ENCODE measurements around the gene TMEM52. TPM values are rescaled to one million over a fixed set of nuclear protein-coding genes. Genes with fewer than 3 reads are reported as not detected.

TMEM52 gene
- total RNA-seq, 1 donor from 2014 or later: 1.4 TPM

GRCh38 chr1:1894354-1895059 is 24.6 kb downstream of the TMEM52 start:
- H3K79me2 ChIP-seq (ENCODE audit: insufficient read depth, low read length): peaks cover 22% of the 10 kb centered on the region
- Mint-ChIP-seq H3K36me3 (ENCODE audit: low read depth, unreplicated experiment) (peaks cover 2% of the 10 kb centered on the region), H3K4me3 (ENCODE audit: unreplicated experiment) (no peak overlapping the region)

GRCh38 chr1:1893997-1894353 is 25.1 kb downstream of the TMEM52 start:
- no peak overlapping the region for H3K4me2 ChIP-seq (ENCODE audit: low read length)
- FAIRE-seq: no peak
- Mint-ChIP-seq H3K4me1 (ENCODE audit: low read depth, unreplicated experiment) (peaks cover 16% of the 10 kb centered on the region), H3K27me3 (ENCODE audit: low read depth, unreplicated experiment) (peaks cover 3% of the 10 kb centered on the region), H3K27ac (ENCODE audit: unreplicated experiment) (no peak overlapping the region), H3K9me3 (ENCODE audit: unreplicated experiment) (no peaks in the 10 kb centered on the region), H3K36me3 (ENCODE audit: low read depth, unreplicated experiment) (peaks cover 6% of the 10 kb centered on the region), H3K4me3 (ENCODE audit: unreplicated experiment) (no peak overlapping the region)
- H3K4me1 ChIP-seq (ENCODE audit: insufficient read depth, low read length): peaks cover 10% of the 10 kb centered on the region
- H4K20me1 ChIP-seq (ENCODE audit: insufficient read depth, low read length): peaks cover 13% of the 10 kb centered on the region
- TF ChIP-seq EZH2 (IDR thresholded peaks at IDR 0.05; ENCODE audit: insufficient read depth, low read length): no peak
- no peak for TF ChIP-seq CTCF (IDR thresholded peaks at IDR 0.05; ENCODE audit: insufficient read depth, low read depth, low read length)
- no peak overlapping the region for H3K27ac ChIP-seq (ENCODE audit: low read depth, low read length)
- peaks cover 28% of the 10 kb centered on the region for H3K79me2 ChIP-seq (ENCODE audit: insufficient read depth, low read length)
- DNase-seq (ENCODE audit: low read depth): no peak
- H3K9ac ChIP-seq (ENCODE audit: low read length): no peak overlapping the region
- no peak overlapping the region for H3K4me3 ChIP-seq (ENCODE audit: insufficient read depth, low read depth, low read length)
- no peaks in the 10 kb centered on the region for H3K36me3 ChIP-seq (ENCODE audit: insufficient read depth, low read length)
- H3K27me3 ChIP-seq (ENCODE audit: insufficient read depth, low read length): no peaks in the 10 kb centered on the region
- no peaks in the 10 kb centered on the region for H3K9me3 ChIP-seq (ENCODE audit: insufficient read depth, low read depth, low read length)
- no peak overlapping the region for H2AFZ ChIP-seq (ENCODE audit: low read depth, low read length)

More at GRCh38 chr1:1894354-1895059, 24.6 kb downstream of the TMEM52 start:
- no peaks in the 10 kb centered on the region for H3K36me3 ChIP-seq (ENCODE audit: insufficient read depth, low read length)
- no peaks in the 10 kb centered on the region for H3K9me3 ChIP-seq (ENCODE audit: insufficient read depth, low read depth, low read length)
- H3K27me3 ChIP-seq (ENCODE audit: insufficient read depth, low read length): no peaks in the 10 kb centered on the region
- peak overlapping the region; percentile 15 for H3K4me2 ChIP-seq (ENCODE audit: low read length)
- no peak for TF ChIP-seq EZH2 (IDR thresholded peaks at IDR 0.05; ENCODE audit: insufficient read depth, low read length)
- TF ChIP-seq CTCF (IDR thresholded peaks at IDR 0.05; ENCODE audit: insufficient read depth, low read depth, low read length): no peak
- H3K27ac ChIP-seq (ENCODE audit: low read depth, low read length): no peak overlapping the region
- H3K27ac Mint-ChIP-seq (ENCODE audit: unreplicated experiment): no peak overlapping the region
- H2AFZ ChIP-seq (ENCODE audit: low read depth, low read length): no peak overlapping the region
- no peak overlapping the region for H3K4me3 ChIP-seq (ENCODE audit: insufficient read depth, low read depth, low read length)
- H3K4me1 Mint-ChIP-seq (ENCODE audit: low read depth, unreplicated experiment): peaks cover 16% of the 10 kb centered on the region
- FAIRE-seq (no peak), DNase-seq (ENCODE audit: low read depth) (no peak)
- H4K20me1 ChIP-seq (ENCODE audit: insufficient read depth, low read length): peaks cover 8% of the 10 kb centered on the region
- peaks cover 10% of the 10 kb centered on the region for H3K4me1 ChIP-seq (ENCODE audit: insufficient read depth, low read length)
- no peaks in the 10 kb centered on the region for H3K9me3 Mint-ChIP-seq (ENCODE audit: unreplicated experiment)
- peaks cover 3% of the 10 kb centered on the region for H3K27me3 Mint-ChIP-seq (ENCODE audit: low read depth, unreplicated experiment)
- no peak overlapping the region for H3K9ac ChIP-seq (ENCODE audit: low read length)

- no peak for DNase-seq (ENCODE audit: low read depth)
- Mint-ChIP-seq H3K9me3 (ENCODE audit: unreplicated experiment) (no peaks in the 10 kb centered on the region), H3K4me3 (ENCODE audit: unreplicated experiment) (no peak overlapping the region), H3K27ac (ENCODE audit: unreplicated experiment) (no peak overlapping the region), H3K36me3 (ENCODE audit: low read depth, unreplicated experiment) (peaks cover 11% of the 10 kb centered on the region), H3K27me3 (ENCODE audit: low read depth, unreplicated experiment) (peaks cover 3% of the 10 kb centered on the region), H3K4me1 (ENCODE audit: low read depth, unreplicated experiment) (peaks cover 18% of the 10 kb centered on the region)
- H3K4me2 ChIP-seq (ENCODE audit: low read length): no peak overlapping the region
- no peak overlapping the region for H3K27ac ChIP-seq (ENCODE audit: low read depth, low read length)
- peaks cover 16% of the 10 kb centered on the region for H3K4me1 ChIP-seq (ENCODE audit: insufficient read depth, low read length)
- no peak overlapping the region for H3K4me3 ChIP-seq (ENCODE audit: insufficient read depth, low read depth, low read length)
- FAIRE-seq: no peak
- H3K9ac ChIP-seq (ENCODE audit: low read length): no peak overlapping the region
- H3K79me2 ChIP-seq (ENCODE audit: insufficient read depth, low read length): peaks cover 33% of the 10 kb centered on the region
- H3K27me3 ChIP-seq (ENCODE audit: insufficient read depth, low read length): no peaks in the 10 kb centered on the region
- H2AFZ ChIP-seq (ENCODE audit: low read depth, low read length): no peak overlapping the region
- TF ChIP-seq EZH2 (IDR thresholded peaks at IDR 0.05; ENCODE audit: insufficient read depth, low read length): no peak
- no peak for TF ChIP-seq CTCF (IDR thresholded peaks at IDR 0.05; ENCODE audit: insufficient read depth, low read depth, low read length)
- H4K20me1 ChIP-seq (ENCODE audit: insufficient read depth, low read length): peaks cover 18% of the 10 kb centered on the region
- H3K36me3 ChIP-seq (ENCODE audit: insufficient read depth, low read length): no peaks in the 10 kb centered on the region
- no peaks in the 10 kb centered on the region for H3K9me3 ChIP-seq (ENCODE audit: insufficient read depth, low read depth, low read length)
These were observed 25.6 kb downstream of the TMEM52 start for GRCh38 chr1:1893291-1893985.
